H9 (cell line): ENCODE results near the gene LRRC7. TPM values are rescaled to one million over a fixed set of nuclear protein-coding genes. Genes with fewer than 3 reads are reported as not detected.

Experiments
- DNase-seq: peaks from one replicate; pipeline ENCODE4 v3.0.0-alpha.2; 2017
- H2AFZ ChIP-seq: one replicate; pipeline ENCODE4 v1.6.1; 2013; ENCODE audit warnings: mild to moderate bottlenecking, low read length, control low read depth, moderate library complexity
- H2AK5ac ChIP-seq: 2 replicates; pipeline ENCODE4 v1.6.1; 2013; ENCODE audit warnings: low read length, control low read depth, mixed read lengths; ENCODE audit not compliant: insufficient read length
- H2BK120ac ChIP-seq: one replicate; pipeline ENCODE4 v1.6.1; 2013; ENCODE audit warnings: low read depth, mild to moderate bottlenecking, low read length, control low read depth, inconsistent platforms; ENCODE audit not compliant: poor library complexity, severe bottlenecking
- H2BK12ac ChIP-seq: 2 replicates; pipeline ENCODE4 v1.6.1; 2013; ENCODE audit warnings: low read length, control low read depth, mixed read lengths, low read depth; ENCODE audit not compliant: insufficient read length
- H2BK15ac ChIP-seq: 2 replicates; pipeline ENCODE4 v1.6.1; 2013; ENCODE audit warnings: low read depth, low read length, control low read depth
- H2BK20ac ChIP-seq: one replicate; pipeline ENCODE4 v1.6.1; 2013; ENCODE audit warnings: low read depth, mild to moderate bottlenecking, low read length, control low read depth, inconsistent platforms; ENCODE audit not compliant: poor library complexity, severe bottlenecking
- H2BK5ac ChIP-seq: 2 replicates; pipeline ENCODE4 v1.6.1; 2013; ENCODE audit warnings: low read length, control low read depth, mixed read lengths; ENCODE audit not compliant: insufficient read length
- H3K14ac ChIP-seq: 2 replicates; pipeline ENCODE4 v1.6.1; 2013; ENCODE audit warnings: low read length, control low read depth; ENCODE audit not compliant: insufficient read depth
- H3K18ac ChIP-seq: 2 replicates; pipeline ENCODE4 v1.6.1; 2013; ENCODE audit warnings: low read depth, mild to moderate bottlenecking, mixed read lengths, low read length, control low read depth; ENCODE audit not compliant: insufficient read length
- H3K23ac ChIP-seq: 2 replicates; pipeline ENCODE4 v1.6.1; 2013; ENCODE audit warnings: low read length, control low read depth, mixed read lengths, low read depth; ENCODE audit not compliant: insufficient read length
- H3K23me2 ChIP-seq: 2 replicates; pipeline ENCODE4 v1.6.1; 2013; ENCODE audit warnings: low read depth, mild to moderate bottlenecking, mixed read lengths, low read length, control low read depth; ENCODE audit not compliant: insufficient read length, poor library complexity, severe bottlenecking
- H3K27ac ChIP-seq: 2 replicates; pipeline ENCODE4 v1.5.1; 2013; ENCODE audit warnings: low read length, control low read depth, mixed read lengths, low read depth; ENCODE audit not compliant: insufficient read length
- H3K27me3 ChIP-seq: 2 replicates; pipeline ENCODE4 v1.6.1; 2013; ENCODE audit warnings: low read length, control low read depth, inconsistent platforms; ENCODE audit not compliant: insufficient read depth
- H3K4ac ChIP-seq: 2 replicates; pipeline ENCODE4 v1.6.1; 2013; ENCODE audit warnings: low read depth, mild to moderate bottlenecking, control low read depth, inconsistent platforms, low read length, moderate library complexity
- H3K4me1 ChIP-seq: 2 replicates; pipeline ENCODE4 v1.6.1; 2013; ENCODE audit warnings: low read length, control low read depth, inconsistent platforms; ENCODE audit not compliant: insufficient read depth
- H3K4me2 ChIP-seq: 2 replicates; pipeline ENCODE4 v1.6.1; 2013; ENCODE audit warnings: low read length, control low read depth, mixed read lengths; ENCODE audit not compliant: insufficient read length, insufficient read depth
- H3K56ac ChIP-seq: 2 replicates; pipeline ENCODE4 v1.6.1; 2013; ENCODE audit warnings: low read depth, mild to moderate bottlenecking, mixed read lengths, low read length, control low read depth; ENCODE audit not compliant: insufficient read length
- H3K79me1 ChIP-seq: 2 replicates; pipeline ENCODE4 v1.6.1; 2013; ENCODE audit warnings: low read depth, mild to moderate bottlenecking, moderate library complexity, low read length, control low read depth, inconsistent platforms; ENCODE audit not compliant: insufficient read depth, poor library complexity, severe bottlenecking
- H3K79me2 ChIP-seq: 2 replicates; pipeline ENCODE4 v1.6.1; 2013; ENCODE audit warnings: low read length, control low read depth, inconsistent platforms; ENCODE audit not compliant: insufficient read depth
- H3K9ac ChIP-seq: 2 replicates; pipeline ENCODE4 v1.6.1; 2013; ENCODE audit warnings: low read length, control low read depth, mixed read lengths; ENCODE audit not compliant: insufficient read length; ENCODE audit errors: extremely low read depth
- H3K9me3 ChIP-seq: one replicate; pipeline ENCODE4 v1.6.1; 2013; ENCODE audit warnings: low read depth, low read length, inconsistent platforms; ENCODE audit not compliant: control insufficient read depth
- H3T11ph ChIP-seq: one replicate; pipeline ENCODE4 v1.6.1; 2013; ENCODE audit warnings: mild to moderate bottlenecking, low read length, control low read depth, inconsistent platforms
- H4K20me1 ChIP-seq: one replicate; pipeline ENCODE4 v1.6.1; 2013; ENCODE audit not compliant: control insufficient read depth, insufficient read length, insufficient read depth
- H4K5ac ChIP-seq: 2 replicates; pipeline ENCODE4 v1.6.1; 2013; ENCODE audit warnings: low read depth, mild to moderate bottlenecking, mixed read lengths, low read length, control low read depth; ENCODE audit not compliant: insufficient read length
- H4K8ac ChIP-seq: replicated peaks from 2 replicates; pipeline ENCODE4 v1.6.1; 2013; ENCODE audit warnings: low read length, control low read depth, mixed read lengths, low read depth; ENCODE audit not compliant: insufficient read length
- H4K91ac ChIP-seq: 2 replicates; pipeline ENCODE4 v1.6.1; 2013; ENCODE audit warnings: low read depth, mild to moderate bottlenecking, moderate library complexity, mixed read lengths, low read length, control low read depth; ENCODE audit not compliant: insufficient read length
- H3K27ac Mint-ChIP-seq, 3 experiments: 2 replicates in 2 of 3; 3 replicates in 1 of 3; pipeline ENCODE4 v1.8.0; 2020 to 2021; ENCODE audit warnings: mixed read lengths in 3 of 3, mild to moderate bottlenecking in 1 of 3, moderate library complexity in 1 of 3
- H3K27me3 Mint-ChIP-seq: 2 replicates; pipeline ENCODE4 v1.8.0; 2021; ENCODE audit warnings: low read depth, mild to moderate bottlenecking, moderate library complexity, mixed read lengths
- H3K36me3 Mint-ChIP-seq, 3 experiments: 2 replicates in 2 of 3; 3 replicates in 1 of 3; pipeline ENCODE4 v1.8.0; 2020 to 2021; ENCODE audit warnings: low read depth in 3 of 3, mixed read lengths in 3 of 3; ENCODE audit not compliant: insufficient read depth in 1 of 3
- H3K4me1 Mint-ChIP-seq, 2 experiments: 2 replicates each; pipeline ENCODE4 v1.8.0; 2020; ENCODE audit warnings: mixed read lengths in 2 of 2
- H3K4me3 Mint-ChIP-seq, 2 experiments: 2 replicates in 1 of 2; 3 replicates in 1 of 2; pipeline ENCODE4 v1.8.0; 2020 to 2021; ENCODE audit warnings: mild to moderate bottlenecking in 2 of 2, mixed read lengths in 2 of 2, moderate library complexity in 1 of 2
- H3K9me3 Mint-ChIP-seq, 2 experiments: 2 replicates in 1 of 2; 3 replicates in 1 of 2; pipeline ENCODE4 v1.8.0; 2020; ENCODE audit warnings: mild to moderate bottlenecking in 2 of 2, mixed read lengths in 2 of 2, moderate library complexity in 1 of 2
- WGBS: extraction: QIAGEN DNeasy Blood & Tissue Kit; methylation state at CpG from one replicate; pipeline ENCODE4 v1.1.7; 2013; ENCODE audit warnings: missing lambda C conversion rate, low lambda C conversion rate, mixed read lengths; ENCODE audit not compliant: insufficient read length; ENCODE audit errors: extremely low coverage; 5-methylcytosine and 5-hydroxymethylcytosine counted together
- total RNA-seq: library from RNA; stranded (reverse); gene quantifications from 2 replicates; pipeline ENCODE4 v1.2.1, GENCODE V29; 2021
- TF ChIP-seq, protein P1 (sequence below): fragments of 200-600 bp; sonication (generic); conservative IDR thresholded peaks from 3 replicates; pipeline ENCODE4 v1.8.0; 2021; ENCODE audit warnings: antibody characterized with exemption, mild to moderate bottlenecking

LRRC7 gene
- total RNA-seq, 1 experiment from 2014 or later, result not detected

DNA sequence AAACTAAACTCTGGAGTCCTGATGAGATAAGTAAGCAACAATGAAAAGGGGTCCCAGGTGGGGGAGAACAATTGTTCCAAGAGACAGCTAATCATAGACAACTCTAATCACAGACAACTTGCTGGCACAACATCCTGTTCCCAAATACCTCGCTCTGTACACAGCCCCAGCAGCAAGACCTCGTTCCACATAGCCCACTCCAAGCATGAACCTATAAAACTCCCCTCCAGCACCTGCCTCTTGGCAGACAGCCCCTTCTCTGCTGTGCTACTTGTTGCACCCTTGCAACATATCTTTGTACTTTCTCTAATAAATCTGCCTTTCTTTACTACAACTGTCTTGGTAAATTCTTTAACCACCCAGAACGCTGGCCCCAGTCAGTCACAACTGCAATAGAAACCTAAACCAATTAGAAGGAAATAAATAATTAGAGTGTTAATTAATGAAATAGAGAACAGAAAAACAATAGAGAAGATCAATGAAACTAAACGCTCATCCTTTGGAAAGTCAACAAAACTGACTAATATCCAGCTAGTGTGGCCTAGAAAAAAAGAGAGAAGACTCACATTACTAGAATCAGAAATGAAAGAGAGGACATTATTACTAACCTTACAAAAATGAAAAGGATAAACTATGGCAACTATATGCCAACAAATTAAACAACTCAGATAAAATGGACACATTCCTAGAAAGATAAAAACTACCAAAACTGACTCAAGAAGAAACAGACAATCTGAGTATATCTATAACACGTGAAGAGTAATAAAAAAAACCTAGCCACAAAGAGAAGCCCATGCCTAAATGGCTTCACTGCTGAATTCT lies 601.5 kb downstream of the LRRC7 start:
- no peak overlapping the region for H2BK5ac ChIP-seq
- no peaks in the 10 kb centered on the region for H3K27me3 ChIP-seq
- H3K27ac Mint-ChIP-seq, result peak overlapping the region in 2 of 3 experiments; percentile 1 to 41; a peak in 3 of 7 replicates
- TF ChIP-seq, protein P1, sequence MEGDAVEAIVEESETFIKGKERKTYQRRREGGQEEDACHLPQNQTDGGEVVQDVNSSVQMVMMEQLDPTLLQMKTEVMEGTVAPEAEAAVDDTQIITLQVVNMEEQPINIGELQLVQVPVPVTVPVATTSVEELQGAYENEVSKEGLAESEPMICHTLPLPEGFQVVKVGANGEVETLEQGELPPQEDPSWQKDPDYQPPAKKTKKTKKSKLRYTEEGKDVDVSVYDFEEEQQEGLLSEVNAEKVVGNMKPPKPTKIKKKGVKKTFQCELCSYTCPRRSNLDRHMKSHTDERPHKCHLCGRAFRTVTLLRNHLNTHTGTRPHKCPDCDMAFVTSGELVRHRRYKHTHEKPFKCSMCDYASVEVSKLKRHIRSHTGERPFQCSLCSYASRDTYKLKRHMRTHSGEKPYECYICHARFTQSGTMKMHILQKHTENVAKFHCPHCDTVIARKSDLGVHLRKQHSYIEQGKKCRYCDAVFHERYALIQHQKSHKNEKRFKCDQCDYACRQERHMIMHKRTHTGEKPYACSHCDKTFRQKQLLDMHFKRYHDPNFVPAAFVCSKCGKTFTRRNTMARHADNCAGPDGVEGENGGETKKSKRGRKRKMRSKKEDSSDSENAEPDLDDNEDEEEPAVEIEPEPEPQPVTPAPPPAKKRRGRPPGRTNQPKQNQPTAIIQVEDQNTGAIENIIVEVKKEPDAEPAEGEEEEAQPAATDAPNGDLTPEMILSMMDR, result no peak
- H3K4me1 ChIP-seq, result no peaks in the 10 kb centered on the region
- peaks cover 0 to 6% (median 0%) of the 10 kb centered on the region in 3 experiments; a peak in 1 of 7 replicates for H3K36me3 Mint-ChIP-seq
- H3K79me1 ChIP-seq, result no peaks in the 10 kb centered on the region
- H4K91ac ChIP-seq, result no peak overlapping the region
- no peak overlapping the region for H3K23ac ChIP-seq
- DNase-seq, result no peak
- H3K4me2 ChIP-seq, result no peak overlapping the region
- no peak overlapping the region for H2BK12ac ChIP-seq
- no peak overlapping the region for H3T11ph ChIP-seq
- H3K4me1 Mint-ChIP-seq, result peaks cover 4 to 6% of the 10 kb centered on the region in 2 experiments; a peak in 2 of 4 replicates
- H2BK120ac ChIP-seq, result no peak overlapping the region
- WGBS, result no CpG with 5 or more reads among the region's 5 CpGs
- H2AFZ ChIP-seq, result no peak overlapping the region
- no peak overlapping the region for H3K4ac ChIP-seq
- H3K14ac ChIP-seq, result no peak overlapping the region; the same call in 1 of the 2 replicates
- no peak overlapping the region for H3K18ac ChIP-seq
- no peak overlapping the region for H4K5ac ChIP-seq
- H3K23me2 ChIP-seq, result no peaks in the 10 kb centered on the region
- H2BK20ac ChIP-seq, result no peak overlapping the region
- H3K9me3 ChIP-seq, result no peaks in the 10 kb centered on the region
- no peak overlapping the region for H3K4me3 Mint-ChIP-seq
- H3K9ac ChIP-seq, result no peak overlapping the region
- no peaks in the 10 kb centered on the region for H4K20me1 ChIP-seq
- H3K27ac ChIP-seq, result no peak overlapping the region
- H3K27me3 Mint-ChIP-seq, result no peaks in the 10 kb centered on the region
- H2BK15ac ChIP-seq, result no peak overlapping the region
- H2AK5ac ChIP-seq, result no peak overlapping the region
- no peak overlapping the region for H4K8ac ChIP-seq
- no peaks in the 10 kb centered on the region for H3K9me3 Mint-ChIP-seq
- H3K56ac ChIP-seq, result no peak overlapping the region
- H3K79me2 ChIP-seq, result no peaks in the 10 kb centered on the region
